Measurements from ENCODE around the gene ANKRD55. TPM values are rescaled to one million over a fixed set of nuclear protein-coding genes. Genes with fewer than 3 reads are reported as not detected.

ANKRD55 gene
- total and polyA plus RNA-seq, 2 donors (not counting 1 experiment from before 2014, with no cell fraction given): 0.07 TPM; not detected in 1

DNA sequence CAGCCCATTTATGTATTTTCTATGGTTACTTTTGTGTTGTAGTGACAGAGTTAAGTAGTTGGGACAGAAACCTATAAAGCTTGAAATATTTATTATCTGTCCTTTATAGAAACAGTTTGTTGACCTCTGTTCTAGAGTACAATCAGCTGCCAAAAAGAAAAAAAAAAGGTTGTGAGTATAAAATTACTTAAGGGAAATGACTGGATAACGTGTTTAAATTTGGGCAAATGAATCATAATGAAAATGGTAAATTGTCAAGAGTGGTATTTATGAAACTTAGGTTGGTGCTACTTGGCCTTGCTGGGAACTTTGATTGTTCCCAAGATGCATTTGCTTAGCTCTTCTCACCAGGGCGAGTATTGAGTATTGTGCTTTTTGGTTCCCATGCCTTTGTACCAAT, 168.1 kb downstream of the ANKRD55 start:
- H3K27ac Mint-ChIP-seq: no peak overlapping the region
- H3K27me3 Mint-ChIP-seq: peaks cover 11% of the 10 kb centered on the region
- no peaks in the 10 kb centered on the region for H3K27me3 ChIP-seq (replicated peaks in 1 of 4; ENCODE audit: control extremely low read depth in 1 of 4, control insufficient read depth in 3 of 4, insufficient read depth in 4 of 4, low read length in 3 of 4)
- no peaks in the 10 kb centered on the region for H4K20me1 ChIP-seq (ENCODE audit: control insufficient read depth, insufficient read depth, low read length, poor library complexity, severe bottlenecking)
- no peak for TF ChIP-seq EZH2 (IDR thresholded peaks at IDR 0.05; ENCODE audit: borderline replicate concordance, insufficient read depth, low read depth, low read length, poor library complexity, severe bottlenecking)
- TF ChIP-seq CTCF (IDR thresholded peaks at IDR 0.05): no peak
- H3K9me3 ChIP-seq (ENCODE audit: control extremely low read depth in 1 of 3, control insufficient read depth in 2 of 3, insufficient read depth in 1 of 3, low read length in 2 of 3): no peaks in the 10 kb centered on the region
- no peak overlapping the region for H3K27ac ChIP-seq (ENCODE audit: low read length in 2 of 2)
- H3K9me3 Mint-ChIP-seq (ENCODE audit: insufficient read depth): no peaks in the 10 kb centered on the region
- H3K36me3 ChIP-seq (replicated peaks in 1 of 2; ENCODE audit: control extremely low read depth in 1 of 2, control insufficient read depth in 1 of 2, extremely low read depth in 1 of 2, insufficient read depth in 2 of 2, low read length in 1 of 2): no peaks in the 10 kb centered on the region
- H3K4me1 ChIP-seq (ENCODE audit: control insufficient read depth in 2 of 2, insufficient read depth in 2 of 2, low read length in 2 of 2): no peaks in the 10 kb centered on the region
- H3K9ac ChIP-seq (ENCODE audit: low read length): no peak overlapping the region
- DNase-seq (no peak), ATAC-seq (ENCODE audit: low read depth) (no peak)
- POLR2A ChIA-PET: no interaction called here
- no peak overlapping the region for H2AFZ ChIP-seq (ENCODE audit: insufficient read depth, low read depth, low read length, poor library complexity, severe bottlenecking)
- no peak overlapping the region for H3K4me3 ChIP-seq (ENCODE audit: control extremely low read depth in 1 of 5, extremely low read depth in 1 of 5, insufficient read depth in 1 of 5, low read depth in 2 of 5, low read length in 4 of 5)
- H3K79me2 ChIP-seq (ENCODE audit: control insufficient read depth, insufficient read depth, low read length): no peaks in the 10 kb centered on the region
- no peaks in the 10 kb centered on the region for H3K4me1 Mint-ChIP-seq
- no peak overlapping the region for H3K4me2 ChIP-seq (replicated peaks; ENCODE audit: low read depth, low read length, poor library complexity, severe bottlenecking)
- CTCF ChIA-PET: no interaction called here
- WGBS (ENCODE audit: insufficient coverage): 57% methylated on average over 1 of the region's 2 CpGs
- no peak overlapping the region for H3K4me3 Mint-ChIP-seq
- intact Hi-C loops (cut with micrococcal nuclease): no loop called here

DNA sequence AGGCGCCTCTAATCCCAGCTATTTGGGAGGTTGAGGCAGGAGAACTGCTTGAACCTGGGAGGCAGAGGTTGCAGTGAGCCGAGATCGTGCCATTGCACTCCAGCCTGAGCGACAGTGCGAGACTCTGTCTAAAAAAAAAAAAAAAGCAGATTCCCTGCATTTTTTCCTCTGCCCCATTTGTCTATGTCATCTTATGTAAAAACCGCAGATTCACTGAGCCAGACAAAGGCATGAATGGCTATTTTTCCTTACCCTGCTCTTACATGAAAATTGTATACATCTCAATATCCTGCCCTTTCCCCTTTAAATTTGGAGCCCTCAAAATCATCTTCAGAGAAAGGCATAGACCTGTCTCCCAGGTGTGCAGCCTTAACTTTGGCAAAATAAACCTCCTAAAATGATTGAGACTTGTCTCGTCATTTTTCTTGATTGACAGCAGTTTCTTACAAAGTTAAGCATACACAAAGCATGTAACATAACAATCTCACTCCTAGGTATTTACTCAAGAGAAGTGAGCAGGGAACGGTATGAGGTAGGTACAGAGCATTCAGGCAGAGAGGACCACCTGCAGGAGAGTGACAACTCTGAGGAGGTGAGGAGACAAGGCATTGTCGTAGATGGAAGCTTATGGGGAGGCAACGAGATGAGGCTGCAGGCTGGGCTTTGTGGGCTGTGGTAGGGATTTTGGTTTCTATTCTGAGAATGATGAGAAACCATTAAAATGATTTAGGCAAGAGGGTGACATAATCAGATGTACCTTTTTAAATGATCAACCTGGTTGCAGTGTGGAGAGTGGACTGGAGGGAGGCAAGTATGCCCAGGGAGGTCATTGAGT, 172.6 kb downstream of the ANKRD55 start:
- CTCF ChIA-PET: no interaction called here
- Histone ChIP-seq H3K9ac (ENCODE audit: low read length) (no peak overlapping the region), H3K79me2 (ENCODE audit: control insufficient read depth, insufficient read depth, low read length) (no peaks in the 10 kb centered on the region), H3K27ac (ENCODE audit: low read length in 2 of 2) (no peak overlapping the region), H3K9me3 (ENCODE audit: control extremely low read depth in 1 of 3, control insufficient read depth in 2 of 3, insufficient read depth in 1 of 3, low read length in 2 of 3) (no peaks in the 10 kb centered on the region), H3K36me3 (replicated peaks in 1 of 2; ENCODE audit: control extremely low read depth in 1 of 2, control insufficient read depth in 1 of 2, extremely low read depth in 1 of 2, insufficient read depth in 2 of 2, low read length in 1 of 2) (no peaks in the 10 kb centered on the region), H3K4me1 (ENCODE audit: control insufficient read depth in 2 of 2, insufficient read depth in 2 of 2, low read length in 2 of 2) (peaks cover 0 to 8% of the 10 kb centered on the region in 2 donors), H4K20me1 (ENCODE audit: control insufficient read depth, insufficient read depth, low read length, poor library complexity, severe bottlenecking) (no peaks in the 10 kb centered on the region), H3K4me3 (ENCODE audit: control extremely low read depth in 1 of 5, extremely low read depth in 1 of 5, insufficient read depth in 1 of 5, low read depth in 2 of 5, low read length in 4 of 5) (no peak overlapping the region), H2AFZ (ENCODE audit: insufficient read depth, low read depth, low read length, poor library complexity, severe bottlenecking) (no peak overlapping the region), H3K27me3 (replicated peaks in 1 of 4; ENCODE audit: control extremely low read depth in 1 of 4, control insufficient read depth in 3 of 4, insufficient read depth in 4 of 4, low read length in 3 of 4) (no peaks in the 10 kb centered on the region), H3K4me2 (replicated peaks; ENCODE audit: low read depth, low read length, poor library complexity, severe bottlenecking) (no peak overlapping the region)
- ATAC-seq (ENCODE audit: low read depth) (no peak), DNase-seq (no peak)
- Mint-ChIP-seq H3K4me3 (no peak overlapping the region), H3K4me1 (no peaks in the 10 kb centered on the region), H3K9me3 (ENCODE audit: insufficient read depth) (no peaks in the 10 kb centered on the region), H3K27ac (no peak overlapping the region), H3K27me3 (peaks cover 24% of the 10 kb centered on the region)
- no peak for TF ChIP-seq CTCF (IDR thresholded peaks at IDR 0.05)
- TF ChIP-seq EZH2 (IDR thresholded peaks at IDR 0.05; ENCODE audit: borderline replicate concordance, insufficient read depth, low read depth, low read length, poor library complexity, severe bottlenecking): no peak
- intact Hi-C loops (cut with micrococcal nuclease): no loop called here
- POLR2A ChIA-PET: no interaction called here
- 76% methylated on average over 8 of the region's 10 CpGs for WGBS (ENCODE audit: insufficient coverage)

Measured in B cell (primary cell).